Memory B cell (primary cell): ENCODE data around the gene OLFML1.
A peak's percentile ranks its signal among the peaks of the same experiment; 100 is the strongest.

Experiments used
- ATAC-seq: fragments of 150-1000 bp; cut with Tn5 transposase; 2 replicates; pipeline ENCODE4 v1.10.0; 2021; ENCODE audit warnings: low read depth, mild to moderate bottlenecking, moderate library complexity
- DNase-seq, 2 donors: peaks; one replicate each; pipeline ENCODE4 v3.0.0; 2022; ENCODE audit warnings: low spot score in 2 of 2
- H3K27ac Mint-ChIP-seq: one replicate; pipeline ENCODE4 v1.8.0; 2022; ENCODE audit warnings: mild to moderate bottlenecking, moderate library complexity, mixed read lengths
- H3K27me3 Mint-ChIP-seq: one replicate; pipeline ENCODE4 v1.8.0; 2022; ENCODE audit warnings: mixed read lengths
- H3K36me3 Mint-ChIP-seq: one replicate; pipeline ENCODE4 v1.8.0; 2022; ENCODE audit warnings: mild to moderate bottlenecking, mixed read lengths
- H3K4me1 Mint-ChIP-seq: one replicate; pipeline ENCODE4 v1.8.0; 2022; ENCODE audit warnings: mixed read lengths
- H3K4me3 Mint-ChIP-seq: one replicate; pipeline ENCODE4 v1.8.0; 2022; ENCODE audit warnings: mild to moderate bottlenecking, moderate library complexity, mixed read lengths
- H3K9me3 Mint-ChIP-seq: one replicate; pipeline ENCODE4 v1.8.0; 2022; ENCODE audit warnings: mixed read lengths

Gene OLFML1

DNA sequence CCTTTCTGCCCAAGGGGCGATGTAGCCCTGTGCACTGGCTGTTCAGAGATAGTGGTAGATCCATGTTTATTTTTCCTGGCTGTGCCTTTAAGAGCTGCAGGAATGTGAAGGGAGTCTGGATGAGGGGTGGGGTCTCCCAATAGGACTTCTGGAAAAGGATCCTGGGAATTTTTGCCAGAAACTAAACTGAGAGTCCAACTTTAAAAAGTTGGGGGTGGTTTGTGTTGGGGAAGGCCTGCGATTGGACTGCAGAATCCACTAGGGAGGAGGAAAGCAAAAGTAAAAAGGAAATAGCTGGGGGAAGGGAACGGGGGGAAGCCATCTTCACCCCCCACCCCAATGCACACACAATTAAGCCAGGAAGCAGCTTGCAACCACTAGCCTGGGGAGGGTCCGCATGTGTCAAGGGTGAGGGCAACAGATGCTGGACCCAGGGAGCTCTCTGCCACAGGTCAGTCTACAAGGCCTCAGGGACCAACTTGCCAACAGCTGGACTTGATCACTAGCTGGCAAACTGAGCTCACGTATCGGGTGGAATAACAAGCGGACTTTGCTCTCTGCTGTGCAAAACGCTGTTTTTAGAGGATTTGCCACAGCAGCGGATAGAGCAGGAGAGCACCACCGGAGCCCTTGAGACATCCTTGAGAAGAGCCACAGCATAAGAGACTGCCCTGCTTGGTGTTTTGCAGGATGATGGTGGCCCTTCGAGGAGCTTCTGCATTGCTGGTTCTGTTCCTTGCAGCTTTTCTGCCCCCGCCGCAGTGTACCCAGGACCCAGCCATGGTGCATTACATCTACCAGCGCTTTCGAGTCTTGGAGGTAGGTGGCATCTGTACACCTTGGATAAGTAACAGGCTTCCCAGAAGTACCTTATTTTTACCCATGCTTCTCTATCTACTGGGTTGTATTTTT, at the start of gene OLFML1:
Gene OLFML1 (plus strand): TSS at position 321 of the 912 bp plus-strand sequence. CDS start 370 bp downstream, at position 691.
- Mint-ChIP-seq H3K27me3 (no peaks in the 10 kb centered on the region), H3K9me3 (no peaks in the 10 kb centered on the region)

GRCh38 chr11:7436146-7436545, 49.2 kb upstream of the OLFML1 start:
- peak overlapping the region; percentile 55 for H3K4me3 Mint-ChIP-seq
- peaks cover 29% of the 10 kb centered on the region for H3K36me3 Mint-ChIP-seq
- peak overlapping the region; percentile 81 for H3K27ac Mint-ChIP-seq
- no peak for DNase-seq
- H3K27me3 Mint-ChIP-seq: no peaks in the 10 kb centered on the region
- H3K4me1 Mint-ChIP-seq: peaks cover 18% of the 10 kb centered on the region
- ATAC-seq: no peak
- H3K9me3 Mint-ChIP-seq: no peaks in the 10 kb centered on the region

More for the DNA sequence above, at the start of gene OLFML1:
- ATAC-seq: no peak
- H3K4me1 Mint-ChIP-seq: peaks cover 4% of the 10 kb centered on the region
- peaks cover 14% of the 10 kb centered on the region for H3K36me3 Mint-ChIP-seq
- H3K4me3 Mint-ChIP-seq: no peak within 1 kb of the TSS
- DNase-seq: no peak
- no peak within 1 kb of the TSS for H3K27ac Mint-ChIP-seq

DNA sequence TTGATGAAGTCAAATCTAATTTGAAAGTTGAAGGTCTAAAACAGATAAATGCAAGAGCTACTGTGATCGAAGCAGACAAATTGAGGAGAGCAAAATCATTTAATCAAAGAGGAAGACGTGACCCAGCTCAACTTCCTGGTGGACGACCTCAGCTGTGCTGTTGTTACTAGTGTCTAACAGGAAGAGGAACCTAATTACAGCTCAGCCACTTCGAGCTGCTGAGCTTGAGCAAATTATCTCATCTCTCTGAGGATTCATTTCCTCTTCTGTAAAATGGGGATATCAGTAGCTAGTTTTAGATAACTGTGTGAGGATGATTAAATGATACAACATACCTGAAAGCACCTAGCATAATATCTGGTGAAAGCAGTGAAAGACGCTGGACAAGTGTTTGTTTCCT, 48.6 kb upstream of the OLFML1 start:
- Mint-ChIP-seq H3K9me3 (no peaks in the 10 kb centered on the region), H3K4me1 (peaks cover 18% of the 10 kb centered on the region), H3K36me3 (peaks cover 28% of the 10 kb centered on the region), H3K27me3 (no peaks in the 10 kb centered on the region), H3K4me3 (peak overlapping the region; percentile 55), H3K27ac (peak overlapping the region; percentile 81)
- peak; percentile 100 for ATAC-seq
- DNase-seq: peak; percentile 18 to 31

- no peak for ATAC-seq
- DNase-seq: no peak
These were observed 47.6 kb upstream of the OLFML1 start for GRCh38 chr11:7437696-7438095.

DNA sequence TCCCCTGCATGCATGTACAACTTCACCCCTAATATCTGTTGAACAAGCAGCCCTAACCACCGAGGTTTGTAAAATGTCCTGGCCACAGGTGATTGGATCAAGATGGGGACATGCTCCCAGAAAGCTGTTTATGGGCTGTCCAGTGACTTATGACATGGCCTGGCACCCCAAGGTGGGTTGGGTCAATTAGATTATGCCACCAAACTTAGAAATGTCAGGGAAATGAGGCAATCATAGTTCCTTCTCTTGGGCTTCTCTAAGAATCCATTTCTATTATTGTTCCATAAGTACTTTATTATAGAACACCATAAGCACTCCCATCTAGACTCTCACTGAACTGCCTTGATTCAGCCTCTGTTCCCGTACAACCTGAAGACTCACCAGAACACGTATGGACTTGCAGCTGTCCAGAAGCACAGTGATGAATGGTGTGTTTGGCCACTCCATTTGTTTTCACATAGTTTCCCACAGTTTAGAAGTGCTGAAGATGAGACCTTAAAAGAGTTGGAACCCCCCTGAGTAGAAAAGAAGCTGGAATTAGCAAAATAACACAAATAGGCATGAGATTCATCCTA, 45.5 kb upstream of the OLFML1 start:
- DNase-seq (no peak), ATAC-seq (no peak)
- H3K4me1 Mint-ChIP-seq: peaks cover 18% of the 10 kb centered on the region
- H3K36me3 Mint-ChIP-seq: peaks cover 22% of the 10 kb centered on the region
- no peak overlapping the region for H3K4me3 Mint-ChIP-seq
- H3K27me3 Mint-ChIP-seq: no peaks in the 10 kb centered on the region
- no peak overlapping the region for H3K27ac Mint-ChIP-seq
- no peaks in the 10 kb centered on the region for H3K9me3 Mint-ChIP-seq

More at GRCh38 chr11:7437696-7438095, 47.6 kb upstream of the OLFML1 start:
- H3K4me3 Mint-ChIP-seq: no peak overlapping the region
- H3K27me3 Mint-ChIP-seq: no peaks in the 10 kb centered on the region
- peaks cover 28% of the 10 kb centered on the region for H3K36me3 Mint-ChIP-seq
- H3K27ac Mint-ChIP-seq: no peak overlapping the region
- H3K9me3 Mint-ChIP-seq: no peaks in the 10 kb centered on the region
- peaks cover 18% of the 10 kb centered on the region for H3K4me1 Mint-ChIP-seq

GRCh38 chr11:7442588-7443215, 42.6 kb upstream of the OLFML1 start:
- no peak overlapping the region for H3K27ac Mint-ChIP-seq
- no peaks in the 10 kb centered on the region for H3K27me3 Mint-ChIP-seq
- H3K4me3 Mint-ChIP-seq: no peak overlapping the region
- H3K9me3 Mint-ChIP-seq: no peaks in the 10 kb centered on the region
- peaks cover 3% of the 10 kb centered on the region for H3K4me1 Mint-ChIP-seq
- H3K36me3 Mint-ChIP-seq: peaks cover 21% of the 10 kb centered on the region
- DNase-seq (peak; percentile 76 to 82), ATAC-seq (peak; percentile 86)

DNA sequence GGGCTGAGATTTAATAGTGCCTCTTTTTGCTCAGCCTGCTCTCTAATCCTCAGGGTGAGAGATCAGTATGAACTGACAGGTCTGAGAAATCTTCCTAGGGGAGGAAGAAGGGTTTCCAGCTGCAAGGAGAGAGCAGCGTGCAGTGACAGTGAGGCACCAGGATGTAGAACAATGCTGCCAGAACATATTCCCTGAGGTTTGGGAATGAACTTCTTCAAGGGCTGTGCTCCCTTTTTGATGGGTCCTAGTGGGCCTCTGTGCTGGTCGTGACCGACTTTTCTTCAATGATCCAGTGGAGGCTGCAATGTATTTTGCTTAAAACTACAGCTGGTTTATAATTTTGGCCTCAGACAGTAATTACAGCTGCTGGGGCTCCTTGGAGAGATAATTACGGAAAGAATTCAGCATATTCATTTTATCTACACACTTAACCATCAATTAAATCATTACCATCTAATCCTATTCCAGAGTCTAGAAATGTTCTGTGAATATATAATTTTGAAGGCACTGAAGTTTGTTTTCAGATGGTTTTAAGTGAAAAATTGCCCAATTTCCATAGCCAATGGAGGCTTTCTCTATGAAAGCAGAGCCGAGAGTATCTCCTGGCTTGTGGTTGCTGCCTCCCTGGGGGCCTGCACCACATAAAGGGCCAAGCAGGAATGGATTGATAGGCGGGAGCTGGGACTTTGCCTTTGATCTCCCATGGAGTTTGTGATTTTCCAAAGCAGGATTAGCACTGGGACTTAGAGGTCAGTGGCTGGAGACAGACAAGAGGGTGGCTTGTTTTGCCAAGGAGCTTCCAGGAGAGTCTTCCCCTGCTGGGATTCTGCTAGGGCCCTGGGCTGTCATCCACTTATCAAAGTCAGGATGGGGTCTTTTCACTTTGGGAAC, 41.0 kb upstream of the OLFML1 start:
- no peaks in the 10 kb centered on the region for H3K27me3 Mint-ChIP-seq
- ATAC-seq: no peak
- H3K36me3 Mint-ChIP-seq: peaks cover 17% of the 10 kb centered on the region
- H3K9me3 Mint-ChIP-seq: no peaks in the 10 kb centered on the region
- H3K4me3 Mint-ChIP-seq: no peak overlapping the region
- no peak for DNase-seq
- peaks cover 2% of the 10 kb centered on the region for H3K4me1 Mint-ChIP-seq
- H3K27ac Mint-ChIP-seq: no peak overlapping the region

- no peak for DNase-seq
- peaks cover 13% of the 10 kb centered on the region for H3K36me3 Mint-ChIP-seq
- ATAC-seq: no peak
- H3K4me1 Mint-ChIP-seq: peaks cover 5% of the 10 kb centered on the region
- peak overlapping the region; percentile 13 for H3K27ac Mint-ChIP-seq
- H3K9me3 Mint-ChIP-seq: no peaks in the 10 kb centered on the region
- H3K27me3 Mint-ChIP-seq: no peaks in the 10 kb centered on the region
- H3K4me3 Mint-ChIP-seq: no peak overlapping the region
These were observed 39.7 kb upstream of the OLFML1 start for GRCh38 chr11:7445564-7445963.

DNA sequence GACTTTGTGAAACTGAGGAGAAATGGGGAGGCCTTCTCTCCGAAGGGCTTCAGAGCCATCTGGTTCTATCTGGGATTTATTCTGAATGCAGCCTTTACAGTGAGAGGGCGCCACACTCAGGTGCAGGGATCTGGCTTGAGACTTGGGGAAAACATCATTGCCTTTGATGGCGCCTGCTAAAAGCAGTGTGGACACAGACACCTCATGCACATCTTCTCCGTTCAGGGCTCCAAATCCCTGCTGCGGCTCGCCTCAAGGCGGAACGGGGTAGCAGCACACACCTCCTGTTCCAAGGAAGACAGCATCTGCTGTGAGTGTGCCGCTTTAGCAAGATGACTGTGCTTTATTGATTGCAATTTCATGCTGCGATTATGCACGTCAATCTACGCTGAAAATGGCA, 37.1 kb upstream of the OLFML1 start:
- H3K4me1 Mint-ChIP-seq: peaks cover 5% of the 10 kb centered on the region
- peaks cover 11% of the 10 kb centered on the region for H3K36me3 Mint-ChIP-seq
- no peaks in the 10 kb centered on the region for H3K9me3 Mint-ChIP-seq
- no peak overlapping the region for H3K27ac Mint-ChIP-seq
- no peak overlapping the region for H3K4me3 Mint-ChIP-seq
- H3K27me3 Mint-ChIP-seq: no peaks in the 10 kb centered on the region
- ATAC-seq (no peak), DNase-seq (no peak)

GRCh38 chr11:7449211-7449840, 36.0 kb upstream of the OLFML1 start:
- Mint-ChIP-seq H3K9me3 (no peaks in the 10 kb centered on the region), H3K27ac (peak overlapping the region; percentile 8), H3K36me3 (peaks cover 15% of the 10 kb centered on the region), H3K4me1 (peaks cover 5% of the 10 kb centered on the region), H3K27me3 (no peaks in the 10 kb centered on the region), H3K4me3 (no peak overlapping the region)
- DNase-seq: no peak
- no peak for ATAC-seq

GRCh38 chr11:7449841-7450214, 35.5 kb upstream of the OLFML1 start:
- peaks cover 15% of the 10 kb centered on the region for H3K36me3 Mint-ChIP-seq
- no peaks in the 10 kb centered on the region for H3K27me3 Mint-ChIP-seq
- ATAC-seq: no peak
- peaks cover 5% of the 10 kb centered on the region for H3K4me1 Mint-ChIP-seq
- no peaks in the 10 kb centered on the region for H3K9me3 Mint-ChIP-seq
- H3K27ac Mint-ChIP-seq: peak overlapping the region; percentile 8
- DNase-seq: no peak
- H3K4me3 Mint-ChIP-seq: no peak overlapping the region

DNA sequence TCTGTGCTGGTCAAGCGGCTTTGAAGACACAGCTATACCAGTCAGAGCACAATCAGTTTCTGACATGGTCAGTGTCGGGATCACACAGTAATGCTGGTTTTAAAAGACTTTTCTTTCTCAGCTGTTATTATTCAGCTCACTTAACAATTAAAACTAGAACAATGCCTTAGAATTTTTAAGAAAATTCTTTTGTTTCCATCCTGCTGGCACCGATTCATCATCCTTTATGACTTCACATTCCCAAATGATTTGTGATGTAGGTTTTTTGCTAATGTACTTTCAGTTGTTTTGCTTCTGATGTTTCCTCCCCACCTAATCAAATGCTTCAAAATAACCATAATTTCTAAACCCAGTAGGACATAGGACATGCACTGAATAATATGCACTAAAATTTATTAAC, 34.5 kb upstream of the OLFML1 start:
- no peak overlapping the region for H3K27ac Mint-ChIP-seq
- H3K9me3 Mint-ChIP-seq: no peaks in the 10 kb centered on the region
- H3K4me1 Mint-ChIP-seq: peaks cover 5% of the 10 kb centered on the region
- no peaks in the 10 kb centered on the region for H3K27me3 Mint-ChIP-seq
- ATAC-seq (no peak), DNase-seq (no peak)
- peaks cover 15% of the 10 kb centered on the region for H3K36me3 Mint-ChIP-seq
- H3K4me3 Mint-ChIP-seq: no peak overlapping the region

DNA sequence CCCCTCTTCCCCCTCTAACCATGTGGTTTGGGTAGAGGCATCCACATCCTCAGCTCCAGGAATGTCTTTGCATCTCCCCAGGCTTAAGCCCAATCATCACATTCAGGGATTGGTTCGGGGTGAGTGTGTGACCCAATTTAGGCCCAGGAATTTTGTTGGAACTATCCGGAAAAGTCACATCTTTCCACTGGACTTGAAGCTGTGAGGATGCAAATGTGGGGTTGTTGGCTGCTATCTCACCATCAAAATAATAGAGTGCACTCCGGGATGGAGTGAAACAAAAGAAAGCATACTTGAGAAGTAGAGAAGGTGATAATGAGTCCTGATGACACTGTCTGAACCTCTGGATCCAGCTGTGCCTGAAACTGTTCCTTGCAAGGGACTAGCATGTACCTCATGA, 33.8 kb upstream of the OLFML1 start:
- DNase-seq (no peak), ATAC-seq (no peak)
- H3K9me3 Mint-ChIP-seq: no peaks in the 10 kb centered on the region
- H3K4me3 Mint-ChIP-seq: no peak overlapping the region
- H3K36me3 Mint-ChIP-seq: peaks cover 17% of the 10 kb centered on the region
- no peak overlapping the region for H3K27ac Mint-ChIP-seq
- H3K27me3 Mint-ChIP-seq: no peaks in the 10 kb centered on the region
- peaks cover 5% of the 10 kb centered on the region for H3K4me1 Mint-ChIP-seq
